GM21619 (cell line): ENCODE results near the gene ARHGEF17.
"Not testable (repeated sequence)": the region's sequence is repeated elsewhere in the genome, so short reads cannot be mapped to it uniquely, and the experiment has no call there.

Source experiments
- ATAC-seq: cut with Tn5 transposase; IDR thresholded peaks from one replicate; pipeline ENCODE4 v1.9.1; 2021; ENCODE audit not compliant: unreplicated experiment

Gene ARHGEF17

DNA sequence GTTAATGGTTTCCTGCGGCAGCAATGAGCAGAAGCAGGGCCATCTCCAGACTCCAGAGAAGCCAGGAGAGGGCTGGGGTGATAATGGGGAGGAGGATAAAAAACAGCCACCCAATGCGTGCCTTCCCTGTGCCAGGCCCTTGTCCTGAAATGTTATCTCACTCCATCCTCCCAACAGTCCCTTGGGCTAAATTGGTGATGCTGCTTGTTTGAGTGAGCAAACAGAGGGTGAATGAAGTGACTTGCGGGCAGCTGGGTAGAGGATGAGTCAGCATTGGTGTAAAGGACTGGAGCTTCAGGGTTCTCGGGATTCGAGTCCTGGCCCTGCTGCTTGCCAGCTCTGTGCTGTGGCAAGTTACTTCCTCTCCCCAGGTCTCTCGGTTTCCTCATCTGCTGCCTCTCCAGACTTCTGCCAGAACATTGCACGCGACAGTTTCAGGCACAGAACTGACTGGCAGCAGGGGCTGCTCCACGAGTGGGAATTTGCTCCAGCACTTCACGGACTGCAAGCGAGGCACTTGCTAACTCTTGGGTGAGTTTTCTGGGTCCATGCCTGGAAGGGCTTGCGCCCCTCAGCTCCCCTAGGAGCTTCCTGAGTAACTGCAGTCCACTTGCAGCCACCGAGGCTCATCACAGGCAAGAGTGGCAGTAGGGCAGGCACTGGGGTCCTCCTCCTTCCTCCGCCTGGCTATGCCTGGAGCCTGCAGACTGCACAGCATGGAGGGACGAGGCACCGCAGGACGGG is 36.0 kb upstream of the ARHGEF17 start, which contains the start of gene P2RY6:
P2RY6 (plus strand) TSS at position 403 of the 744 bp plus-strand sequence. CDS start 24,181 bp downstream, outside the sequence.
- ATAC-seq: no peak

DNA sequence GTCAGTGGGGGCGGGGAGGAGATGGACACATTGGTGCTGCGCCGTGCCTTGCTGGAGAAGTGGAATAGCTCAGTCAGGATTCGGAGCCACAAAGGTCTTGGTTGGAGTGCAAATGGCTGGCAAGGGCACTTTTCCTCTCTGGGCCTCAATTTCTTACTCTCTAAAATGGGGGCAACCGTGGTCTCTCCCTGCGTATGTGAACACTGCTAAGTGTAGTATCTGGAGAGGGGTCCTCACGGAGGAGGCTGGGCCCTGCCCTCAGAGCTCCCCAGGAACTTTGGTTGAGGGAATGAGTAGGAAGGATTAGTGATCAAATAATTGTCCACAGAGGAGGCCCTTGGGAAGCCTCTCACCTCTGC is 35.4 kb upstream of the ARHGEF17 start:
- ATAC-seq: no peak

DNA sequence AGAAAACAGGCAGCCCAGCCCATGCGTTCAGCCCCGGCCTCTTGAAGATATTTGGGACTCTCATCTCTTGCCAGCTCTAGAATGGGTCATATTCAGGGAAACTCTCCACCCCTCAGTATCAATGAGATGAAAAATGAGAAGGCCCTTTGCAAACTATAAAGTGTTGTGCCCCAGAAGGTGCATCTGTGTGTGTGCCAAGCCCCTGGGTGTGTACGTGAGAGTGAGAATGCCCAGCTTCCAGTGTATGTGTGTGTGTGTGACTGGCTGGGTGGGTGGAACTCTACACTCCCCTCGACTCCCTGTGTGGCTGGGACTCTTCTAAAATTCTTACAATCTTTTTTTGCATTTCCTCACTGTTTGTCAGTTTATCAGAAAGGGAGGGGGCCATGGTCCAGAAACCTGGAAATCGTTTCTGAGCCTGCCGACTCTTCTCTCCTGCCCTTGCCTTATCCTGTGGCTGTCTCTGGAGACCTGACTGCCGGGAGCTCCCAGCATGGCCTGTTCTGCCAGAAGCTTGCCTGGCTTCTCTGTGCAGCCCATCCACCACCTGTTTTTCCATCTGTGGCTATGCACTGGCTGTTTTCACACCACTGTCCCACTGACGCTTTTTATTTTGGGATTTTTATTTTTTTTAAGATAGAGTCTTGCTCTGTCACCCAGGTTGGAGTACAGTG is 34.7 kb upstream of the ARHGEF17 start:
- ATAC-seq: no peak

DNA sequence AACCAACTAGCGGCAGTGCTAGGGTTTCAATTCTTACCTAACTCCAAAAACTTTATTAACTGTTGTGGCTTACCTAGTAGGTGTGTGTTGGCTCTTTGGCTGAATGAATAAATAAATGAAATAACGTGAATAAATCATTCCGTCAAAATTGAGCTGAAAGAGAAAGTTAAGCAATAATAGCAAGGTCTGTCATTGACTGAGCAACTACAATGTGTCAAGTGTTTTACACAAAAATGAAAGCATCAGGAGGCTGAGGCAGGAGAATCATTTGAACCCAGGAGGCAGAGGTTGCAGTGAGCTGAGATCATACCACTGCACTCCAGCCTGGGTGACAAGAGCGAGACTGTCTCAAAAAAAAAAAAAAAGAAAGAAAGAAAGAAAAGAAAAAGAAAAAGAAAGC is 33.9 kb upstream of the ARHGEF17 start:
- ATAC-seq: not testable (repeated sequence)

DNA sequence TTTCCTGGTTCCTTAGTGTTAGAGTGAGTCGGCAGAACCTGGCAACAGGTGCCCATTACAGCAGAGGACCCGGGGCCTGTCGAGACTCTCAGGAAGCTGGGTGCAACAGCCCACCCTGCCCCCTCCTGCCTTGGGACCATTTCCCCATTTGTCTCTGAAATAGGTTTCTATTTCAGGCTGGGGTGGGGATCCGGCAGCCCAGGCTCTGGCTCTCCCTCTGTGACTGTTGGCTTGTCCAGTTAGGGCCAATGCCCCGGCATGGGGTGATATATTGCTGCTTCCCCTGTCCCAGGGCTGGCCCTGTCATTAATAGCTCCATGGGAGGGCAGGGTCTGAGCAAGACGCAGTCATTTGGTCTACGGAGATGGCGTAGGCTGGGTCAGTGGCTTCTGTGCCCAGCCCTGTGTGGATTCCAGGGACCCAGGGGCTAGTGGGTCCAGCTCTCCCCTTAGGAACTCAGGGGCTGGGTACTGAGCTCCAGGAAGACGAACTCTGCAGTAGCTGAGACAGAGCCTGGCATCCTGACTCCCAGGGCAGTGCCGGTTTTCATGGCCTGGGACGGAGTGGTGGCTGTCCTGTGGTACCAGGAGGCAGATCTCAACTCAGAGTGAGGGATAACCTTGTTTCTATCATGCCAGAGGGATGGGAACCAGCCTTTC is 33.2 kb upstream of the ARHGEF17 start:
- no peak for ATAC-seq

DNA sequence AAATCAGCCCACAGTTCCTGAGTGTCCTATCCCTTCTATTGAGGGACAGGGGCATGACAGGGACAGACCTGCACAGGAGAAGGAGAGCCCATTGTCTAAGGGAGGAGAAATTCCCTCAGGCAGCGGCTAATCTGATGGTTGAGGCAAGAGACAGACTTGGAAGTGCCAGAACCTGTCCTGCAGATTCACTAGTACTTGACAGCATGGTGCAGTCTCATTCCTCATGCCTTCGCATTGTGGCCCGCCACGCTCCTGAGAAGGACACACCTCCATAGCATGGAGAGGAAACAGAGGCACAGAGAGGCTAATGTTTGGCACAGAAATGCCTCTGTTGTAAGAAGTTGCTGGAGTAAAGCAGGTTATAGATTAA is 32.7 kb upstream of the ARHGEF17 start:
- ATAC-seq: no peak

DNA sequence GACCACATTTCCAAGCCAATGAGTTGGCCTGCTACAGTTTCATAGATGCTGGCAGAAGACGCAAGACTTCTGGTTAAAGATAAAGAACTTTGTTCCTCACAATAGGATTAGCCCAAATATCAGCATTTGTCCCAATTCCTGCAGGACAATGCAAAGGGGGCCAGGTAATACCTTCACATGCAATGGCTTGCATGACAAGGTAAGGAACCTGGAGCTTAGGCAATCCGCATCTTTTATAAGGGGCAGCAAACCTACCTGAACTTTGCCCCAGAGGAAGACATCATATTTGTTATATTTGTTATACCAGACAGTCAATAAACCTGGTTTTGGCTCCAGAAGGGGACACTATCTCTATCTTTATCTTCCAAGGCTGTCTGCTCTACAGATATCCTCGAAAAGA is 30.6 kb upstream of the ARHGEF17 start:
- ATAC-seq: no peak

DNA sequence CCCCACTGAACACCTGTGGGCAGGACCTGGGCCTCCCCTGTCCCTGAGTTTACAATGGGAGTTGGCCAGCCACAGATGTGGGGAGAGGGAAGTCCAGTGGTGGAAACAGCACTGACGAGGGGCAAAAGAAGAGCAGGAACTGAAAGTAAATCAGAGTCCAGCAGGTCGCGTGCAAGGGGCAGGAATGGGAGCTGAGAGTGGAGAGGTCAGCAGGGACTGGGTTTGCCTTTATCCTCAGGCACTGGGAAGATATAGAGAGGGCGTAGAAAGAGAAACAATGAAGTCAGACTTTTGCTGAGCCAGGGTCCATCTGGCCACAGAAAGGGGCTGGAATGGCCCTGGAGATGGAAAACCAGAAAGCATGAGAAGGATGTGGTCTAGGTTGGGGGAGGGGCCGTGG is 27.4 kb upstream of the ARHGEF17 start:
- ATAC-seq: no peak

DNA sequence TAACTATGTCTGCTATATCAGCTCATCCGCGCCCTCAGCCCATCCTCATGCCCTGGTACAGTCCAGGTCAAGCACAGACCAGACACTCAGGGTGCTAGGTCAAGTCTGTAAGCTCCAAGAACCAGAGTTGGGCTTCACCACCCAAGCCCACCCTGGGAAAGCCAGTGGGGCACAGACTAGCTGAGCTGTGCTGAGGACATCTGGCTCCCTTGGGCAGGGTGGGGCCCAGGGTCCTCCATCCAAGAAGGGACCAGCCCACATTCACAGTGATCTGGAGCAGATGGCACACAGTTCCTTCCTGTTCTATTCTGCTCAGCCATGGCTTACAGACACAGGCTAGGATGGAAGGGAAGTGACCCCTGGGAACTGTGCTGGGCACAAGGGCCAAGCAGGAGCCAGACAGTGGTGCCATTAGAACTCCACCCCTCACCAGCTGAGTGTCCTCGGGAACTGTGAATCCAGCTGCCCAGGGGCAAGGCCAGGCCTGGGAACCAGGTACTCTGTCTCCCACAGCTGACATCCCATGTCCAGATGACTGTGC is 26.8 kb upstream of the ARHGEF17 start:
- no peak for ATAC-seq

DNA sequence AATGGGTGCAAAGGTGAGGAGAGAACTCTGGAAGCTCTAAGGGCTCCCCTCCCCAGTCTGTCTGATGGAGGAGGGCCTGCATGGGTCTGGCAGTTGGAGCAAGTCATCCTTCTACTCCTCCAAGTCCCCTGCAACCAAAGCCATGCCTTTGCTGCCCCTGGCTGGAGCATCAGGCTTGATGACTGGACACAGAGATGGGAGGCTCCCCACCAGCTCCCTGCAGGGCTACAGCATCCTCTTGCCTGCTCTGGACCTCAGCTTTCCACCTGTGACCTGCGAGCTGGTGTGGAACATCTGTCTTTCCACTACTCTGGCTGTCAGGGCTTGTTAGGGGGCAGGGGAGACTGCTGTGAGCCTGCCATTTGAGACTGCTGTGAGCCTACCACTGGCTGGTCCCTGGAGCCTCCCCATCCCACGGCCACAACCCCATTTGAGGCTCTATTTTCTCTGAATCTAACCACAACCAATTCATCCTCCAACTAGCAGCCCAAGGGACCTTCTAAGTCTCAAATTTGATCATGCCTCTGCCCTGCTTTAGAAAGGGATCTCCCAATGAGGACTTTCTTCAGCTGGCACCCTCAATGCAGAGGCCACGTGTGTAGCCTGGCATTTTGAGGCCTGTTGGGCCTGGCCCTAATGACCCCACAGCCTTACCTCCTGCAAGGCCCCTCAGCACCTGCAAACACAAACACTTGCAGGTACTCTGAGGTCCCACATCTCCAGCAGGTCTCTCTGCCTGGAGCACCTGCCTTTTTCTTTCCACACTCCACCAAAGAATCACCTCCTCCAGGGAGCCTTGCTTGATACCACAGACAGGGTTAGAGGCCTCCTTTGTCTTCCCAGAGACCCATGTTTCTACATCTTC is 26.0 kb upstream of the ARHGEF17 start:
- ATAC-seq: no peak

DNA sequence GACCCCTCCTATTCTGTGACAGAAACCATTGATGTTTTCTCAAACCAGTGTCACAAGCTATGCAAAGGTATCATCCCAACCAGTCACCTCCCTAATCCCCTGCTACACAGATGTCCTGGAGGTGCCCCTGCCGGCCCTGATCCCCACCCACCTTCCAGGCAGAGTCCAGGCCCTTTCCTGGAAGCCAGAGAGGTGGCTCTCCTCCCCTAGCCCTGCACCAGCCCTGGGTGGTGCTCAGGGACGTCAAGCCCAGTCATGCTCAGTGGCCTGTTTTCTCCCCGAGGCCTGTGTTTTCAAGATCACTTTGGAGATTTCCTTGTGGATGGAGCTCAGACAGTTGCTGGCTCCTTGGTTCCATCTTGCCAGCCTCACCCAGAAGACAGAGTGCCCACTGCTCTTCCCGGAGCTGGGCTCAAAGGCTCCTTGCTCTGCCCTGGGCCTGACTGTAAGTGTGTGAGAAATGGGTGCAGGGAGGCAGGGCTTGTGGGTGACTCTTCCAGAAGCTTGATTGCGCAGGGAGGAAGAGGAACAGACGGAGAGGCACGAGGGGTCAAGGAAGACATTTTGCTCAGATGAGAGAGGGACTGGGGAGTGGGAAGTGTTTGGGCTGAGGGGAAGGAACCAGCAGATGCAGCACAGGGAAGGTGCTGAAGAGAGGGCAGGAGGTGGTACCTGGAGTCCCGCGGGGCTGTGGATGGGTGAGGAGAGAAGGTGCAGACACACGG is 24.6 kb upstream of the ARHGEF17 start:
- ATAC-seq: no peak

DNA sequence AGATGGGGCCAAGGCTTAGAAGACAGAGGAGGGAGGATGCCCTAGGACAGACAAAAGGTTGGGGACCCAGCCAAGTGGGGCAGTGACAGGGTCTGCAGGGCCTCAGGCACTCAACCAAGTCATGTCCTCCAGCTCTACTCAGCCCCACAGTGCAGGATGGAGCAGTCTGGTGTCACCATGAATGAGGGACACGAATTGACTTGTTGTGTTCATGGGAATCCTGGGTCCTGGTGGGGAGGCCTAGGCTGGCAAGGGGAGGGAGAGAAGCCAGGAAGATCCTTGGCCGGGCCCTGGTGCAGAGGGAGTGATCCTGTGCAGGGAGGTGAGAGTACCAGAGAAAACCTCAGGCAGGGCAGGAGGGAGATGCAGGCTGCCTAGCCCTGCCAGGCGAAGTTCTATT is 24.0 kb upstream of the ARHGEF17 start:
- no peak for ATAC-seq

DNA sequence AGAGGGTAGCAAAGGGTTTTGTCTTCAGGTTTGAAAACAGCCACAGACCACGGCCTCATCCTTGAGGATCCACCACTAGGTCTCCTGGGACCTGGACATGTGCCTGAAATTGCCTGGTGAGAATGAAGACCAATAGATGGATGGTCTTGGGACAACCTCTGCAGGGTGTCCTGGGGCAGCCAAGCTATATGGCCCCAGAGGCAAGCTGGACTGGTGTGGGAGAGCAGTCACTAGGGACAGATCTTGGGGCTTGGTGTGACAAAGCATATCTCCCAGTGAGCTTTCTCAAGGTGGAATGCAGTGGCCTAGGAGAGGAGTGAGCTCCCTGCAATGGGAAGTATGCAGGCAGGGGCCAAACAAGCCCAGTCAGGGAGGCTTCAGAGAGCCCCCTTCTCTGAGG is 22.4 kb upstream of the ARHGEF17 start:
- no peak for ATAC-seq

DNA sequence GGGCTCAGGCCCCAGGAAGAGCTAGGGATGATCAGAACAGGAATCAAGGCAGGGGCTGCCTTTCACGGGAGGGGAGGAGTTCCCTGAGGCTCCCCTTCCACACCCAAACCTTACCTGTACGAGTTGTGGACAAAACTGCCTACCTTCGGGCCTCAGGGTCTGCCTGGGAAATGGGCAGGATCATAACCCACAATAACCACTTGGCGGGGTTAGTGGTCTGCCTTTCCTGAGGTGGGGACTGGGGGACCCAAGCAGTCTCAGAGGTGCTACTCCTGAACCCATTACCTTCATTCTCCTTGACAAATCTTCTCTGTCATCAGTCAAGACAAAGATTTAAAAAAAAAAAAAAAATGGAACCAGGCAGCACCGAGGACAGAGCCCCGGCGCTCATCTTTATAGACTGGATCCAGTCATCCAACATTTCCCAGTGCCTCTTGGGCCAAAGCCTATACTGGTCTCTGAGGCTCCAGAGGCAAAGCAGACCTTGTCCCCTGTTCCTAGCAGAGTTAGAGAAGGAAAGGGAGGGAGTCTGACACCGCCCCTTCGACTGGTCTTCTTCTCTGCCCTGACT is 21.8 kb upstream of the ARHGEF17 start:
- no peak for ATAC-seq

DNA sequence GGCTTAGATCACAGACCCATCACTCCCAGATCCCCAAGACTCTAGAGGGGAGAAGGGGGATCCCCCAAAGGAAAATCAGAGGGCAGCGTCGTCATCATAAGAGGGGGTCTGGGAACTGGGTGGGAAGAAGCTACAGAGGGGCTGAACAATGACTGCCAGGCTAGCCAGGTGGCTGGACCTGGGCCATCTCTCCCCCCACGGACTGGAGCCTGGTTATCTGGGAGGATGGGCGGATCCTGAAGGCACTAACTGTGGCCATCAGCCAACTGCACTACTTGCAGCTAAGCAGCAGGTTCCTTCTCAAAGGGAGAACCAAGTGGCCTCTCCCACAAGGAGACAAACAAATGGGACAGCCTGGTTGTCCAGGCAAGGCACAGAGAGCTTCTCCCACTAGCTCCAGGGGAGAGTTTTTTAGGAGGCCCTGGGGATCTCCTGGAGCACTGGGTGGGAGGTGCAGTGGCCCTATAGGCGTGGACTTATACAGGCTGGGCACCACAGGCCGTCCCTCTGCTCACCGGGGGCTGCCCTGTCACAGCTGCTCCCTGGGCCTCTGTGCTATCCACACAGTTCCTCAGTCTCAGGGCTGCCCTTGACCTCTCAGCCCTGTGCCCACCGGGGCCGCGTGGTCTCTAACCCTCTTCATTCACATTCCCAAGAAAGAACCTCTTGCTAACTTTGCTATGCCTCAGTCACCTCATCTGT is 20.5 kb upstream of the ARHGEF17 start:
- no peak for ATAC-seq

DNA sequence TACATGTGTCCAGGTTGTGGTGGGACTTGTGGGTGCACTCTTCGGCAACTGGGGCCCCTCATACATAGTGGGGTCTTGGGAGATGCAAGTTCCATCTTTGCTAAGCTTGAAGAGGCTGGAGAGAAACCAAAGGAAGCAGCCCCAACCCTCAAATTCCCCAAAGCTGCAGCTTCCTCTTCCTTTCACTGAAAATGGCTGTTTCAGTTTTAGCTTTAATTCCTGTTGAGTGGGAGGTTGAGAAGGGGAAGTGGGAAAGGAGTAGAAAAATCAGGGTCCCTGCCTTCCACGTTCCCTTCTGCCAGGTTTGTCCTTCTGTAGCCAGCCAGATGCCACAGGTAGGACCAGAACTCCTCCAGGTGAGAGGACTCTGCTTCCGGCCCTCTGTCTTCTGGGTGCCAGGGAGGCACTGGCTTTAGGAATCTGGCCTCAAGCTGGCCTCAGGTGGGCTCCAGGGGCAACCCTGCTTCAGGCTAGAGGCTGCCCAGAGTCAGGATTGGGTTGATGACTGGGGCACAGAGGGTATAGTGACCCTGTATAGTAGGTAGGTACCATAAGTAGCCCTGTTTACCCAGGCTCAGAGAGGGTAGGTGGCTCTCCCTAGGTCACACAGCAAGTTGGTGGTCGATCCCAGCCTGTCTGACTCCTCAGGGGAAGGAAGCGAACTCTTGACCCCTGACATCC is 19.7 kb upstream of the ARHGEF17 start:
- ATAC-seq: peak; percentile 5

DNA sequence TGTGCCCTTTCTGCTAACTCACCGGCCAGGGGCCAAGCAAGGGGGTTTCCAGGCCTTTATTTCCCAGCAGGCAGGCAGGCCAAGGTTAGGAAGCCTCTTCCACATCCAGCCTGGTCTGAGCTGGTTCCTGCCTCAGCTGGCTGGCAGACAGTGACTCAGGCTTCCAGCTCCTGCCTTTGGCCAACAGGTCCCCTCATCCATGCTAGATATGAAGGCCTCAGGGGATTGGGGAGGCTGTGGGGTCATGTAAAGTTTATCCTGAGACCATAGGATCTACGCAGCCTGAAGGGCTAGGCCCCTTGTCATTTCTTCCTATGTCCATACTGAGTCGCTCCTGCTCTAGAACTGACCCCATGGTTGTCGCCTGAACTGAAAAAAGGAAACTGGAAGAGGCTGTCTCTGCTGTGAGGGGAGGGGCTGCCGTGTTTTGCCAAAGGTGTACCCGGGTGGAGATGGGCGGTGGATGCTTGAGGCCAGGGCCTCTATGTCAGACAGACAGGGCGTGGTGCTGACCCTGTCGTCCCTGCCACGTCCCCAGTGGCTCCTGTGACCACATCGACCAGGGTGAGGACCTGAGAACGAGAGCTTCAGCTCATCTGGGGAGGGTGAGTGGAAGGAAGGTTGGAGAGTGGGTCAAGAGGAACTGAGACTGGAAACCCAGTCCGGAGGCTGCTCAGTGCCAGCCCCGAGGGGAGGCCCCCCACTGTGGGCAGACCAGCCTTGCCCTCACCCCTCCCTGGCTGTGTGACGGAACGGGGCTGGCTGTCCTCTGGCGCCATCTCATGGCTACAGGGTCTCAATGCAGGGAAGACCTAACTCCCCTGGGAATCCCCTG is 19.0 kb upstream of the ARHGEF17 start:
- ATAC-seq: peak; percentile 49

DNA sequence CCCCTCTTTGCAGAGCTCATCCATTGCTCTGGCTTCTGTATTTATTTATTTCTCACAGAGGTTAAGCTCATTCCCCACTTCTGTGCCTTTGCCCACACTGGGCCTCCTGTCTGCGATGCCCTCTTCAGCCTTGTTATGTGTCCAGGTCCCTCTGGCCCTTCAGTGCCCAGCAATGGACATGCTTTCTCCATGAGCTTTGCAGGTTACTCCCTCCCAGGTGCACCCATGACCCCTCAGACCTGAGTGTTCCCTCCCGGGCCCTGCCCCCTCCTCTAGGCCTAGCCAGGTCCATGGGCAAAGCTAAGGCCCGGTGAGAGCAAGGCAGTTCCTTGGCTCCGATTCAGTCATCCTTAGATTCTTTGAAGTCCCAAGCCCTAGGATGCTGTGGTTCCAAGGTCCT is 17.5 kb upstream of the ARHGEF17 start:
- ATAC-seq: no peak
